GM20431 (cell line): ENCODE measurements around the gene BIK.

ENCODE experiments used
- in situ Hi-C: fragments of 300-500 bp; cut with MseI, MboI; formaldehyde crosslinking; loops from one replicate; pipeline ENCODE4 v1.15.0; 2020; ENCODE audit warnings: low sequenced_read_pairs; ENCODE audit not compliant: unreplicated experiment

Gene BIK, protein sequence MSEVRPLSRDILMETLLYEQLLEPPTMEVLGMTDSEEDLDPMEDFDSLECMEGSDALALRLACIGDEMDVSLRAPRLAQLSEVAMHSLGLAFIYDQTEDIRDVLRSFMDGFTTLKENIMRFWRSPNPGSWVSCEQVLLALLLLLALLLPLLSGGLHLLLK

DNA sequence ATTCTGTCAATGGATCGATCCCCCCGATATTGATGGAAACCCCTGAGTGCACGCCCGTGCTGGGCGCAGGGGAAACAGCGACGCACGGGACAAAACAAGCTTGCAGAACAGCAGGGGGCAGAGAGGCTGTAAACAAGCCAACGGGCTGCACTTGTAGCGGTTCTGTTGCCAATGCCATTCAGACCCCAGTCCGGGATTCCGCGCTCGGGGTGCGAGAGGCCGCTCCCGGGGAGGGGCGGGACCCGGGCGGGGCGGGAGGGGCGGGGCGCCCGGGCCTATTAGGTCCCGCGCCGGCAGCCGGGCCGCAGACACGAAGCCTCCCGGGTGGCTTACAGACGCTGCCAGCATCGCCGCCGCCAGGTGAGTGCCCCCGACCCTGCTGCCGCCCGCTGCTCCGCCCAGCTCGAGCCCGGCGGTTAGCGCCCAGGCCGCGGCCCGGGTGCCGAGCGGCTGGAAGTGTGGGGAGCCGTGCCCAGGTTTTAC is at the start of gene BIK:
TSS of gene BIK (plus strand) at position 307 of the 483 bp plus-strand sequence. CDS start 13,273 bp downstream, outside the sequence.
- in situ Hi-C loops: no loop called here

DNA sequence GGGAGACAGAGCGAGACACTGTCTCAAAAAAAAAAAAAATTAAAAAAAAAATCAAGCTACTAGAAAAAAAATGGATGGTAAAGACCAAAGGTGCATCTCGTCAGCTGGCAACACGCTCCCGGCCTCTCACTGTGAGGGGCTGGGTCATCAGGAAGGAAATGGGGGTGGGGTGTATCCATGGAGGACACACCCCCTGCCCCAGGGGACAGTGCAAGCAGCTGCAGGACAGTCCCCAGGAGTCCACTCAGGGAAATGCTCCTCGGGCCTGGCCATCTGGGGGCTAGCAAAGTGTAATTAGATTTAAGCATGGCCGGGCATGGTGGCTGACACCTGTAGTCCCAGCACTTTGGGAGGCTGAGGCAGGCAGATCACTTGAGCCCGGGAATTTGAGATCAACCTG is 44.4 kb upstream of the BIK start:
- in situ Hi-C loops: no loop called here

DNA sequence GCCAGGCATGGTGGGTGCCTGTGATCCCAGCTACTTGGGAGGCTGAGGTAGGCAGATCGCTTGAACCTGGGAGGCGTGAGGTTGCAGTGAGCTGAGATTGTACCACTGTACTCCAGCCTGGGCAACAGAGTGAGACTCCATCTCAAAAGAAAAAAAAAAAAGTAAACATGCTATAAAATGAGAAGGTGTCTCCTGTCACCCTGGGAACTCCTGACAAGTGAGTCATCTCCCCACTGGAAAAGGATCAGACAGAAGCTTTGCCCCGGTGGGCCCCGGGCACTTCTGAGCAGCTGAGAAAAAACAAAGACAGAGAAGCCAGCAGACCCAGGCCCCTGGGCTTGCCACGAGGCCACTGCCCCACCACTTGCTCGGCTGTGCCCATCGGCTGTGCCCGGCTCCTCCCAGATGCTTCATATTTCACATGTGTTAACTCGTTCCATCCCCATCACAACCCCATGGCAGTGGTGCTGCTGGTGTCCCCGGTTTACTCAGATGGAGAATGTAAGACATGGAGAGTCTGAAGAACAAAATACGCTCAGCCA is 43.6 kb upstream of the BIK start:
- in situ Hi-C loops: no loop called here

DNA sequence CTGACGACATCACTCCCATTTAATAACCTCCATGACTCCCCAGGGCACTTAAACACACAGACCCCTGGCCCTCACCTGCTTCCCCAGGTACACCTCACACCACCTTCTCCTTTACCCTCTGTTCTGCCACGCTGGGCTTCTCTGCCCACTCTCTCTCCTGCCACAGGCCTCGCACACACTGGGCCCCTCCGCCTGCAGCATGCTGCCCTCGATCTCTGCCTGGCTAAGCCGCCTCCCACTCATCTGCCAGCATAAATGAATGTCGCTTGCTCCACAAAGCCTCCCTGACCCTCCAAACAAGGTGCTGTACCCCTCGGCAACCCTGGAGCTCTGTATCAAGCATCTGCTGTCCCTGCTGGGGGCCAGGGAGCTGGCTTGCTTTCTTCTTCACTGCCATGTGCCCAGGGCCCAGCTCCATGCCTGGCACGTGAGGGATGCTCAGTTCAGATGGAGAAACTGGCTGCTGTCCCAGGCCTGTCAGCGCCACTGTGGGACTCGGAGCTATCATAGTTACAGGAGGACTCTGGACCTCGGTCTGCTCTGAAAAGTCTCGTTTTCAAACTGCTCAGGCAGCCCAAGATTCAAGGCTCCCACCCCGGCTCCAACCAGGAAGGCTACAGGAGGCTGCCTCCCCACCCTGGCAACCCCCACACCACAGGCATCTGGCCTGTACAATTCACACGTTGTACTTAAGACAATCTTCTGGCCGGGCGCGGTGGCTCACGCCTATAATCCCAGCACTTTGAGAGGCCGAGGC is 33.3 kb upstream of the BIK start:
- in situ Hi-C loops: no loop called here

DNA sequence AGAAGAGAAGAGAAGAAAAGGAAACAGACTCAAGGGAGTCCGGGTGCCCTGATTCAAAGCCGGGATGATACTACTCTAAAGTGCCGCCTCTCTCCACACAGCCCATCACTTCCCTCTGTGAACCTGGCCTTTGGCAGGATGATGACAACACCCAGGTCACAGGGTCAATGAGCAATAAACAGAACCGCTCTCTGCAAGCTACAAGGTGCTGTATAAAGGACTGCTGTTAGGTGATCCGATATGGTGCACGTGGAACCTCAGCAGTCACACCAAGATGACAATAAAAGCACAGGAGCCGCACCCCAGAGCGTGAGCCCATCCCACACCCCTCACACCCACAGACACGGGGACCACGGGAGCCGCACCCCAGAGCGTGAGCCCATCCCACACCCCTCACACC is 32.0 kb upstream of the BIK start:
- in situ Hi-C loops: no loop called here

DNA sequence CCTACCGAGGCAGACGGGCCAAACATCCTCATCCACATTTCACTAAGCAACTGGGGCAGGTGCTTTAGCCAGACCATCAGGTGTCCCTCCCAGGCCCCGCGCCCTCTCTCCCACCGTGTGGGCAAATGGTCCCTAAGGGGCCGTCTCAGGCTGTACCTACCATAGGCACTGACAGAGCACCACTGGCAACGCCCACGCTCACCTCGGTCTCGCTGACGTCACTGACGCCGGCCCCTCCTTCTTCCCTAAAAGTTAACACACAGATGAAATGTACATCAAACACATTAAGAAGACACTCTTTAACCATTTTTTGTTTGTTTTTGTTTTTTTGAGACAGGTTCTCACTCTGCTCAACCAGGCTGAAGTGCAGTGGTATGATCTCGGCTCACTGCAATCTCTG is 30.8 kb upstream of the BIK start:
- in situ Hi-C loops: no loop called here

DNA sequence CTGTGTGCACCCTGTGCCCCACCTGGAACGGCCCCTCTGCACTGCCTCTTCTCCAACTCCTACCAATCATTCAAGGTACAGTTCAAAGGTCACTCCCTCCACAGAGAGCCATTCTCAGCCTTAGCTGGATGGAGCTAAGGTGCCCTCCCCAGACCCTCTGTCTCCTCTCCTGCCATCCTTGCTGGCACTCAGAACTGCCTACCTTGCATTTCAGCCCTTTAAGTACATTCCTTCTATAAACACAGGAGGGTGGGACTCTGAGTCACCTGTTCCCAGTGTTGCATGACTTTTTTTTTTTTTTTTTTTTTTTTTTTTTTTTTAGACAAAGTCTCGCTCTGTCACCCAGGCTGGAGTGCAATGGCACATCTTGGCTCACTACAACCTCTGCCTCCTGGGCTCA is 29.9 kb upstream of the BIK start:
- in situ Hi-C loops: no loop called here

DNA sequence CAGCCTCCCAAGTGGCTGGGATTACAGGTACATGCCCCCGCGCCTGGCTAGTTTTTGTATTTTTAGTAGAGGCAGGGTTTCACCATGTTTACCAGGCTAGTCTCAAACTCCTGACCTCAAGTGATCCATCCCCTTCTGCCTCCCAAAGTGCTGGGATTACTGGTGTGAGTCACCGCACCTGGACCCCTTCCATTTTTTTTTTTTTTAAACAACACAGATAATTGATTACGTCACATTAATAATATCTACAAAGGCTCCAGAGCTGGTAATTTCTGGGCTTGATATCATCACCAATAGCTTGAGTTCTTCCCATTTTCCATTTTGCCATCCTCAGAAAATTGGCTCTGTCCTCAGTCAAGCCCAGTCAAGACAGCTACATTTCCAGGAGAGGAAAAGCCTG is 28.6 kb upstream of the BIK start:
- in situ Hi-C loops: no loop called here

DNA sequence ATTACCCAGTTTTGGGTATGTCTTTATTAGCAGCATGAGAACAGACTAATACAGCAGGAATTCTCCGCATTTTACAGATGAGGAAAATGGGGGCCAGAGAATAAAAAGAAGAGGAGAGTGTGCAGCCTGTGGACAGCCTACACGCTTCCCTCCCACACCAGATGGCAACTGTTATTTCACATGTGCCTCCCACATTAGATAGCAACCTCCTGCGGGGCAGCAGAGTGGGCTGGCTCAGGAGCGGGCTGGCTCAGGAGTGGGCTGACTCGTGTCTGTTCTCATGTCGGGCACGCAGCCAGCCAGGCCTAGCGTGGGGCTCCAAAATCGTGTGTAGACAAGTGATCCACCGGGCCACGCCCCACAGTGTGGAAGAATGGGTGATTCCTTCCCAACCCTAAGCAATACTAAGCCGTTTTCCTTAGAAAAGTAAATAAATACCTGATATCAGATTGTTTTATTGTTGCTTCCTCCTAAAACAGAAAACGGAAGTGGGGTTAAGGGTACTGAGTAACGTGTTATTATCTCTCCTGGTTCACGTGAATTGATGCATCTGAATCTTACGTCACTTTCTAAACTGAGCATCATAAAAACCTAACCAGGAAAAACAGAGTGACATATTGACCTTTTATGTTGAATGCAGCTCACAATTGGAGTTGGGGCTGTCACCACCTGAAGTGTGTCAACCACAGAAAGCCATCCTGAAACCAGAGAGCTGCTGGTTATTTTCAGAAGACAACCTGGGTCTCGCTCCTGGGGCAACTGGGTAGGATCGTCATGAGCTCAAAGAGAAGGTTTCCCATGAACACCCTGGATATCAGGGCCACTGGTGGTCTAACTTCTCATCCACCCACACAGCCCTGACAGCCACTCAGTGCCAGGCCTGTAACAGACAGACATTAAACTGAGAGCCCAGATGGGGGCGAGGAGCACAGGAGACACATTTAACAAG is 24.6 kb upstream of the BIK start:
- in situ Hi-C loops: no loop called here

DNA sequence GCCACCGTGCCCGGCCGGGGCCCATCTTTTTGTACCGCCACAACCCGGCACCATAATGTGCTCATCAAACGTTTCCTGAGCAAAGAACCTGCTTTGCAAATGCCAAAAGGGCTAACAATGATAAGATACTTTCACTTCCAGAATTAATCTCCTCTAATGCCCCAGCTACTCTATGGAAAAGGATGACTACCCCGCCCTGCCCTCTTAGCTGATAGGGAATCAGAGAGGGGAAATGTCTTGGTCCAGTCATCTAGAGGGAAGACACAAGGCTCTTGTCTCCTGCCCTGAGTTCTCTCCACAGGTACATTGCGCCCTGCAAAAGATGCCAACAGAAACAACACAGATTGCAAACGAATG is 21.9 kb upstream of the BIK start:
- in situ Hi-C loops: no loop called here

DNA sequence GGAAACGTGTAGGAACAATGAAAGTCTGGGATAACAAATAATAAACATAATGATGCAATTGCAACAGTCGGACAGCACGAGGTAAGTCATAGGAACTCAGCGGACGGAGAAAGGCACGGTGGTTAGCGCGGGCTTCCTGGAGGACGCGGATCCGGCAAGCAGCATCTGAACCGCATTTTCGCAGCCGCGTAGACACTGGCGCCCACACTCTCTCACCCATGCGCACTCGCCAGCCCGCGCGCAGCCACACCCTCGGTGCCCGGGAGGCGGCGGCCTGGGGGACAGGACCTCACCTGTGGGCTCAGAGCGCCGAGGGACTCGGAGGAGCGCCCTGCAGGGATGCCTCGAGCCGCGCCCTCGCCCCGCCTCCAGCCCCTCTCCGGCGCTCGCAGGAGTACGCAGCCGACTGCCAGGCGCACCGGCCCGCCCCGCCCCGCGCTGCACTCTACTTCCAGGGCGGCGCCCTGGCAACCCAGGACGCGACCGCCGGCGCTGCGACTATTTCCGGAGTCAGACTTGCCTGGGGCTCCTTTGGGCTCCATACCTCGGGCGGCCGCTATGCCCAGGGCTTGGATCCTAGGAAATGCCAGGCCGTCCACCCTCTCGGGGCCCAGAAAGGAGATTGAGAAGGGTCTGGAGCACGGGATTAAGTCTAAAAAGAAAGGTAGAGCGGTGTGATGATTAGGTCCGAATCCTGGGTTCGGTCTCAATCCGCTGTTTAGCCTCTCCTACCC is 21.4 kb upstream of the BIK start, which contains the start of gene TTLL1:
TSS of gene TTLL1 (minus strand) at position 408 of the 734 bp plus-strand sequence. CDS start 13,805 bp downstream, outside the sequence.
- in situ Hi-C loops: no loop called here

DNA sequence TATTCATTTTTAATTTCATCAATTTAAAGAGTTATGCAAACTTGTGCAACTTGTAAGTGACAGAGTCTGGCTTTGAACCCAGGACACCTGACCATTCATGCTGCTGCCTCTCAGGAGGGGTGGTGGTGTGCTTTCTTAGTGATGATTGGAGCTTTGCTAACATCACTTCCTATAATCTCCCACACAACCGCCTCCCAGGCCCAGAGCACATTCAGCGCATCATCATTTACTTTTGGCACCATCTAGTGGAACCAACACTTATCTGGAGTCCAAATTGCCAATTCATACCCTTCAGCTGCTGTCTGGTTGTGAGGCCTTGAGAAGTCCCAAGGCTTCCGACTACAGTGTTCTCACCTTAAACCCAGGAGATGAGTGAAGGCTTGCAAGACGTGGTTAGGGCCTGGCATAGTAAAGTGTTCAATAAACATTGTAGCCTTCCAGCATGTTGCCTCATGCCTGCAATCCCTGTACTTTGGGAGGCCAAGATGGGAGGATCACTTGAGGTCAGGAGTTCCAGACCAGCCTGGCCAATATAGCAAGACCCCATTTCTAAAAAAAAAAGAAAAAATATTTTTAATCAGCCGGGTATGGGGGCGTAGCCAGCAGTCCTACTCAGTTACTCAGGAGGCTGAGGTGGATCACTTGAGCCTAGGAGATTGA is 20.3 kb upstream of the BIK start:
- in situ Hi-C loops: no loop called here

DNA sequence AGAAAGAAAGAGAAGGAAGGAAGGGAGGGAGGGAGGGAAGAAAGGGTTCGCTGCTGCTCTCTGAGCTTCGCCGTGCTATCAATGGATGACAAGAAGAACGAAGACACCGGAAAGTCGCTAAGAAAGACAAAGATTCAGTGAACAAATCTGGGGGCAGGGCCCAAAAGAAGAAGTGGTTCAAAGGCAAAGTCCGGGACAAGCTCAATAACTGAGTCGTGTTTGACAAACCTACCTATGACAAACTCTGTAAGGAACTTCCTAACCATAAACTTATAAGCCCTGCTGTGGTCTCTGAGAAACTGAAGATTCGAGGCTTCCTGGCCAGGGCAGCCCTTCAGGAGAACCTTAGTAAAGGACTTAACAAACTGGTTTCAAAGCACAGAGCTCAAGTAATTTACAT is 18.5 kb upstream of the BIK start:
- in situ Hi-C loops: no loop called here

DNA sequence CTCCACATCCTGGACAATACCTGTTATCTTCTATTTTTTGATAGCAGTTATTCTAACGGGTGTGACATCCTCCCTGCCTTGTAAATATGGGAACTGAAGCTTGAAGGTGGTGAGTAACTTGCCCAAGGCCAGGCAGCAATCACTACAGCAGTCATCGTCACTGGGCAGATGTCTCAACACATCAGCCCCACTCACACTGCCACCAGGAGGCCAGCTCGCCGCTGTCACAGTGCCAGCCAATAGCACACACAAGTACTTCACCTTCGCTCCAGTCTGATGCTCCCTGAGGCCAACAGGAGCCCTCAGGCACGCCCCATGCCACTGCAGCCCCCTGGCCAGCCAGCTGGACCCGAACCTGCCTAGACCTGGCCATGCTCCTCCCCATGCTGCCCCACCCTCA is 16.5 kb upstream of the BIK start:
- in situ Hi-C loops: no loop called here

DNA sequence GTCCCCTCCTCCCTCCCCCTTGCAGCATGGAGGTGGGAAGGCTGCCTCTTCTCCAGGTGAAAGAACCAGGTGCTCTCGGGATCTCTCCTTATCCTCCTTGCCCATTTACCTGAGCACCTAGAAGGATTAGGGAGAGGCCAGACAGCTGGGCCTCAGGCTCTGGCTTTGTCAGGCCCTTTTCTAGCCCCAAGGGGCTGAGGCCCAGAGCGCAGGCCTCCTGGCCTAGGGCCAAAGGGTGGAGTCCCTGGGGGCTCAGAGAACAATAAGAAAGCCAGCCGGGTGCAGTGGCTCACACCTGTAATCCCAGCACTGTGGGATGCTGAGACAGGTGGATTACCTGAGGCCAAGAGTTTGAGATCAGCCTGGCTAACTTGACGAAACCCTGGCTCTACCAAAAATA is 16.0 kb upstream of the BIK start:
- in situ Hi-C loops: no loop called here

DNA sequence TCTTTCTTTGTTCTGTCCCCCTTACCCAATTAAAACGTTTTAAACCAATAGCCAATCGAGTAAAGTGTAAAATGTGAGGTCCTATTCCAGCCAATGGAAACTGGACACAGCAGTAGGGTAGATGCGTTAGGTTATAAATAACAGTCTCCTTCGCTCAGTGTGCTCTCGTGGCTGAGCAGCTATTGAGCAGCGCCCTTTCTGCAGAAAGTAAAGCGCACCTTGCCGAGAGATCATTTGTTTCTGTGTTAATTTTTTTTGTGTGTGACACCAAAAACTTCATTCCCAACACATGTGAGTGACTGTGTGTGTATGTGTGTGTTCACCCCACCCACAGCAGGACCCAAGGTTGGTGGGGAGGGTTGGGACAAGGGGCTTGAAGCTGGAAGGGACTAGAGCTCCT is 14.1 kb upstream of the BIK start:
- in situ Hi-C loops: no loop called here

DNA sequence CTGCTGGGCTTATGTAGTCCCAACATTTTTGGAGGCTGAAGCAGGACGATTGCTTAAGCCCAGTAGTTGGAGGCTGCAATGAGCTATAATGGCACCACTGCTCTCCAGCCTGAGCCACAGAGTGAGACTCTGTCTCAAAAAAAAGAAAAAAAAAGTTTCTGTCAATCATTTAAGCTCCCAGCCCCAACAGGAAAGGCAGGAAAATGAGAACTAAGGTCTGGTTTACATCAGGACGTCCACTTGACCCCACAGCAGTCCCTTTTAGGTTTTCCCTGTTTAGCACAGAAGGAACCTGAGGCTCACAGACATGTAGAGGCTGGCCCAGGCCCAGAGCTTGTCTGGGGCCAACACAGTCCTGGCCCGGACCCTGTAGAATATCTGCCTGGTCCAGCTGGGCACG is 12.2 kb upstream of the BIK start:
- in situ Hi-C loops: no loop called here

DNA sequence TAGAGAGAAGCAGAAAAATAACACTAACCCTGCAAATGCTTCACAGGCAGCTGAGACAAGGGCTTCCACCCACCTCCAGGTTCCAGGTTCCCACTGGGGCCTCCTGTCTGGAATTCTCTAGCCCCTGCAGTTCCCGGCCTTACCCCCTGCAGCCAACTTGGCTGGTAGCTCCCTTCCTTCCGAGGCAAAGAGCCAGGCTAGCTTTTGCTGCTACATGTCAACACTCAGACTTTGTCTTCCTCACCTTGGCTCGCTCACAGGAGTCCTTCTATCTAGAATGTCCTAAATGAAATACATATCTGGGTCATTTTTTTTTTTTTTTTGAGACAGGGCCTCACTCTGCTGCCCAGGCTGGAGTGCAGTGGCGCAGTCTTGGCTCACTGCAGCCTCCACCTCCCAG is 11.5 kb upstream of the BIK start:
- in situ Hi-C loops: no loop called here

DNA sequence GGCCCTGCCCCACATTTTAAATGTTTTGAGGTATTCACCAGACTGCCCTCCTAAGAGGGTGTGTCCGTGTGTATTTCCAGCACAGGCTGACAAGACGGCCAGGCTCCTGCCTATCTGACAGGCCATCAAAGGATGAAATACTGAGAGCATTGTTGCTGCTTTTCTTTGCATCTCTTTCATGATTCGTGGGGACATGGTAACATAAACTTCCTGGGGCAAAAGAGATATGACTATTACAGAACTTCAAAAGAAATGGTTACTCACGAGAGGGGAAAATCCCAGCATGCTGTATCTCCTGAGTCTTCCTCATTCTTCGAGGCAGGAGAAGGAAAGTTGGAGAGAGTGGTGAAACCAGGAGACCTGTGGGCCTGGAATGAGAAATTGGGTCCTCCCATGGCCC is 10.3 kb upstream of the BIK start:
- in situ Hi-C loops: no loop called here
